AG09309 (cell line): ENCODE results near the gene AATF.

Experiments
- DNase-seq: peaks from one replicate; pipeline ENCODE4 v3.0.0-alpha.2; 2010; ENCODE audit warnings: low read depth
- H3K4me3 ChIP-seq: 2 replicates; pipeline ENCODE4 v1.5.1; 2011; ENCODE audit warnings: mild to moderate bottlenecking, low read depth, low read length, moderate library complexity; ENCODE audit not compliant: control insufficient read depth
- CTCF ChIP-seq: IDR thresholded peaks from 2 replicates; pipeline ENCODE4 v1.5.1; 2011; ENCODE audit warnings: mild to moderate bottlenecking, low read depth, low read length, inconsistent platforms; ENCODE audit not compliant: insufficient read depth, control insufficient read depth; ENCODE audit errors: missing control alignments

The AATF gene

GRCh38 chr17:36930583-36930900, 18.2 kb upstream of the AATF start:
- H3K4me3 ChIP-seq = no peak overlapping the region
- no peak for TF ChIP-seq CTCF
- no peak for DNase-seq

GRCh38 chr17:36931096-36931696, 17.6 kb upstream of the AATF start:
- TF ChIP-seq CTCF = no peak
- DNase-seq = no peak
- H3K4me3 ChIP-seq = no peak overlapping the region

- no peak for DNase-seq
- H3K4me3 ChIP-seq = no peak overlapping the region
These were observed 16.9 kb upstream of the AATF start for GRCh38 chr17:36931697-36932382.

GRCh38 chr17:36932383-36932693, 16.4 kb upstream of the AATF start:
- TF ChIP-seq CTCF = no peak
- no peak overlapping the region for H3K4me3 ChIP-seq
- DNase-seq = no peak

More at GRCh38 chr17:36931697-36932382, 16.9 kb upstream of the AATF start:
- TF ChIP-seq CTCF = no peak

GRCh38 chr17:36932694-36933511, 15.9 kb upstream of the AATF start:
- TF ChIP-seq CTCF = no peak
- no peak for DNase-seq
- H3K4me3 ChIP-seq = no peak overlapping the region

GRCh38 chr17:36933512-36934143, 15.1 kb upstream of the AATF start:
- DNase-seq = no peak
- H3K4me3 ChIP-seq = no peak overlapping the region
- TF ChIP-seq CTCF = no peak
